Esophagus (tissue), 2 donors: ENCODE data around the gene HCRTR2. TPM values are rescaled to one million over a fixed set of nuclear protein-coding genes. Genes with fewer than 3 reads are reported as not detected.

Experiments
- H3K27ac ChIP-seq, 2 donors: one replicate each; pipeline ENCODE4 v1.5.1; 2013; ENCODE audit warnings: low read depth in 2 of 2, mild to moderate bottlenecking in 2 of 2, inconsistent platforms in 1 of 2, low read length in 1 of 2, moderate library complexity in 1 of 2
- H3K27me3 ChIP-seq, 2 donors: one replicate each; pipeline ENCODE4 v1.6.1; 2013; ENCODE audit warnings: low read length in 2 of 2, control low read depth in 1 of 2, mild to moderate bottlenecking in 1 of 2; ENCODE audit not compliant: insufficient read depth in 2 of 2, control insufficient read depth in 1 of 2
- H3K36me3 ChIP-seq, 2 donors: one replicate each; pipeline ENCODE4 v1.6.1; 2013; ENCODE audit warnings: low read length in 1 of 2; ENCODE audit not compliant: control insufficient read depth in 2 of 2, insufficient read depth in 2 of 2
- H3K4me1 ChIP-seq, 2 donors: one replicate each; pipeline ENCODE4 v1.6.1; 2013; ENCODE audit warnings: low read length in 1 of 2; ENCODE audit not compliant: control insufficient read depth in 2 of 2, insufficient read depth in 2 of 2
- H3K4me3 ChIP-seq, 2 donors: one replicate each; pipeline ENCODE4 v1.5.1; 2013; ENCODE audit warnings: low read length in 2 of 2, mild to moderate bottlenecking in 2 of 2, low read depth in 1 of 2, moderate library complexity in 1 of 2
- H3K9me3 ChIP-seq, 2 donors: one replicate each; pipeline ENCODE4 v1.6.1; 2013; ENCODE audit warnings: mild to moderate bottlenecking in 2 of 2, low read depth in 1 of 2, low read length in 1 of 2, moderate library complexity in 1 of 2; ENCODE audit not compliant: control insufficient read depth in 2 of 2, insufficient read depth in 1 of 2
- WGBS, 2 donors: extraction: QIAGEN DNeasy Blood & Tissue Kit; methylation state at CpG; one replicate each; pipeline ENCODE4 v1.1.7; 2013; 5-methylcytosine and 5-hydroxymethylcytosine counted together
- polyA plus RNA-seq, 2 donors: library from polyadenylated mRNA; stranded (reverse); fragments of 200-250 nt; gene quantifications; one replicate each; pipeline ENCODE4 v1.2.3, GENCODE V29; 2013
- donor health status: healthy with polysubstance abuse.
- donor health status: Bipolar disorder and iron deficiency.

Gene HCRTR2
- polyA plus RNA-seq, 2 donors = not detected

GRCh38 chr6:55304747-55305146, 130.4 kb downstream of the HCRTR2 start:
- 77 to 80% methylated on average over 1 of the region's 1 CpG for WGBS, 2 donors
- no peak overlapping the region for H3K27ac ChIP-seq
- H3K27me3 ChIP-seq = peaks cover 0 to 2% of the 10 kb centered on the region in 2 donors
- H3K4me3 ChIP-seq = no peak overlapping the region
- no peaks in the 10 kb centered on the region for H3K36me3 ChIP-seq
- H3K9me3 ChIP-seq = no peaks in the 10 kb centered on the region
- no peaks in the 10 kb centered on the region for H3K4me1 ChIP-seq

GRCh38 chr6:55319961-55320695, 145.8 kb downstream of the HCRTR2 start:
- Histone ChIP-seq H3K4me1 (no peaks in the 10 kb centered on the region), H3K36me3 (no peaks in the 10 kb centered on the region)

GRCh38 chr6:55320696-55321086, 146.4 kb downstream of the HCRTR2 start:
- Histone ChIP-seq H3K4me1 (no peaks in the 10 kb centered on the region), H3K27ac (no peak overlapping the region), H3K36me3 (no peaks in the 10 kb centered on the region), H3K27me3 (no peaks in the 10 kb centered on the region), H3K4me3 (no peak overlapping the region), H3K9me3 (no peaks in the 10 kb centered on the region)
- 40 to 54% methylated on average over 2 of the region's 2 CpGs for WGBS, 2 donors

More at GRCh38 chr6:55319961-55320695, 145.8 kb downstream of the HCRTR2 start:
- H3K27ac ChIP-seq = no peak overlapping the region
- no peaks in the 10 kb centered on the region for H3K27me3 ChIP-seq
- H3K9me3 ChIP-seq = no peaks in the 10 kb centered on the region
- H3K4me3 ChIP-seq = no peak overlapping the region

DNA sequence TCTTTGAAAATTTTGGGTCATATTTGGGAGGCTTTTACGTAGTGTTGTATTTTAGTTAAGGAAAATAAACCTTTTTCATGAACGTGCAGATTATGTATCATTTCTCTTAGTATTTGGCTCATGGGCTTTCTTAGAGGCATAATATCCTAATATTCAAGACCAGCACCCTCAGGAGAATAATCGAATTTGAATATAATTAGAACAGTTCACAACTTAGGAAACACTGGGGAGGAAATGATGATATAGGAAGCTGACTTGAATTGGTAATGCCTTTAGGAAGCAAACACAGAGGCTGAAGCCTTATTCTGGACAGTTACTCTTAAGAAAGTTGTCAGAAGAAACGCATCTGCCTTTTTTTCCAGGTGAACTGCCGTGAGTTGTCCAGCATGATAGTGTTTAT, 152.9 kb downstream of the HCRTR2 start, which contains the start of gene GFRAL:
GFRAL (plus strand) TSS at position 301 of the 400 bp plus-strand sequence; CDS start at position 387, 86 bp downstream.
- Histone ChIP-seq H3K36me3 (no peaks in the 10 kb centered on the region), H3K4me3 (no peak within 1 kb of the TSS), H3K9me3 (no peaks in the 10 kb centered on the region), H3K27ac (no peak within 1 kb of the TSS), H3K4me1 (no peaks in the 10 kb centered on the region), H3K27me3 (no peaks in the 10 kb centered on the region)
- 66 to 69% methylated on average over 5 of the region's 5 CpGs for WGBS, 2 donors

Other genes starting within 250 kb of the HCRTR2 start
- gene GFRAL, start 153.0 kb downstream of the HCRTR2 start, polyA plus RNA-seq = not detected